Effector CD4-positive, alpha-beta T cell (primary cell): Measurements from ENCODE around the gene NME5.

Experiments
- DNase-seq: peaks from one replicate; pipeline ENCODE4 v3.0.0-alpha.2; 2020

The NME5 gene

DNA sequence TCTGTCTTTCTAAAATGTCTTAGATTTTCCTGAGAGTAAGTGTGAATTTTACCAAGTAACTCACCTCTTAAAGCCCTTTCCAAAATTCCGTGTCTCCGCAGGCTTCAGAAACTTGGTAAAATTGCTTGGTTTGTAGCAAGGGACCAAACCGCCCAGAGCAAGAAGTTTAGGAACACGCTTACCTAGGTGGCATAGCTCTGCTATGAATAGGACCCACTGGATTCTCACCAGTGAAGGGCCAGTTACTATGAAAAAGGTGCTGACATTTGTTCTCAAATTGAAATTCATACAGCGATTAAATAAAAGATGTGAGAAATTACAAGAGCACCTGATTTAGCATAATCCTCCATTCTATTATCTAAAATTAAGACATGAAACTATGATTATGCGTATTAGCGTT is 6.7 kb downstream of the NME5 start:
- DNase-seq = no peak

GRCh38 chr5:138129347-138129746 is 9.9 kb downstream of the NME5 start:
- DNase-seq = no peak

DNA sequence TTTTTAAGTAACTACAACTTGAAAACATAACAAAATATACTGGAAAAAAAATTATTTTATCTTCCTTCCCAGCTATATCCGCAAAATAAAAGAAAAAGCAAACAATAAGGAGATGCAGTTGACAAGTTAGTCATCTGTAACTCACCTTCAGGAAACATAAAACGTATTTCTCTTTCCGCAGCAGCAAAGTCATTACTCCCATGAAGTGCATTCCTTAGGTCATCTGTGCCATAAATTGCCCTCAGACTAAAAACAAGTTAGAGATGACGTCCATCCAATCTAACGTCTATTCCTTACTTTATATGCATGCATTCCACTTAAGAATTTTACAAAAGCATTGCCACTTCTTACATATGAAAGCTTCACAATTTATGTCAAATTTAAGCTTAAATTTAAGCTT is 10.9 kb downstream of the NME5 start:
- DNase-seq = no peak

DNA sequence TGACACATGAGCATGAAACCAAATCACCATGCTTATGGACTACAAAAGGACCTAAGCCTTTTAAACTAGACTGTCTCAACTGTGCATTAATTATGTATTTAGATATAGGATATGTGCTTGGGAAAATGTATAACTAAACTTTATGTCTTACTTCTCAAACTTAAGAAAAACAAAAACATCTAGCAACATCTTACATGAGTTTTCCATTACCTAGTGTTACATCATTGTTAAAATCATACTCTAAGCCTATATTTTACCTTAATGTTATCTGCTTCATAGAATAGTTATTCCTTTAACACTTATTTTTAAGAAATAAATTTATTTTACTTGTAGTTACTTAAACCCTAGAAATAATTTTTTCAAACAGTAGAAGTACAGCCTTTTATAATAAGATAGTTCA is 24.0 kb downstream of the NME5 start:
- DNase-seq = no peak

DNA sequence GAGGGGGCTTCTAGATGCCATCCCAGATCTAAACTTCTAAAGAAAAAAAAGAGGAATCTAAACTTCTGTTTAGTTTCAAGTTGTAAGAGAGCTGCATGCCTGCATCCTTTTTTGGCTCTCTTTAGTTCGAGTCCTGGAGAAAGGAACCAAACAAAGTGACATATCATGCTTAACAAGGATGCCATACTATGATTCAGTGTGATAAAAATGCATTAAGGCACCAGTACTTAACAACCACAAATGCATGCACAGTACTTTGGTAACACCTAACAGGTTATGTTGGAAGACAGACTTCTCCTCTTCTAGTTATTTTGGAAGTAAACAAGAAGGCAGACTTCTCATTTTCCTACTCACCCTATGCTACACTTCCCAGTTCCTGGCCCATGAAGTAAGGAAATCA is 27.3 kb downstream of the NME5 start:
- DNase-seq = no peak

- DNase-seq = no peak
Measured at GRCh38 chr5:138111181-138111580, 28.0 kb downstream of the NME5 start.

- DNase-seq = no peak
Measured at GRCh38 chr5:138110266-138110963, 28.8 kb downstream of the NME5 start.

- no peak for DNase-seq
Measured at GRCh38 chr5:138109463-138110265, 29.6 kb downstream of the NME5 start.

DNA sequence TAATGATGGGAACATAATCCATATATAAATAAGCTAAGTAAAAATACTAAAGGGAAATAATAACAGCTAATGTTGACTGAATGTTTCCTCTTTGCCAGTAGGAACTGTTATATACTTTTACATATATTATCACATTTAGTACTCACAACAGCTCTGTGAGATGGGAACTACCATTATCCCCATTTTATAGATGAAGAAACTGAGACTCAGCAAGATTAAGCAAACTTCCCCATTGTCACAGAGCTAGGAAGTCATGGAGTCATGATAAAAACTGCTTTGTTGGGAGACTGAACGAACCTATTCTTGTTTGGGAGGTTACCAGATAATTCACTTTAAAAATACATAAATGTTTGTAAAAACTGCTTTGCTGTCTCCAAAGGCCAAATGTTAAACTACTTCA is 32.0 kb downstream of the NME5 start:
- no peak for DNase-seq

DNA sequence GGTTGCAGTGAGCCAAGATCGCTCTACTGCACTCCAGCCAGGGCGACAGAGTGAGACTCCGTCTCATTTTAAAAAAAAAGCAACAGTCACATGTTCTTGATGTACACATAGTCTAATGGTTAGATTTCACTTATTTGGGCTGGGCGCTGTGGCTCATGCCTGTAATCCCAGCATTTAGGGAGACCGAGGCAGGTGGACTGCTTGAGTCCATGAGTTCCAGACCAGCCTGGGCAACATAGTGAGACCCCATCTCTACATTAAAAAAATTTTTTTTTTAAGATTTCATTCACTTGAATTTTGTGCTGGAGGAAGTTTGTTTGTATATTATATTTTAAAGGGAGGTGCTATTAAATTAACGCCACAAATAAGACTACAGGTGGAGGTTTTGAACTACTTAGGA is 33.5 kb downstream of the NME5 start:
- no peak for DNase-seq

DNA sequence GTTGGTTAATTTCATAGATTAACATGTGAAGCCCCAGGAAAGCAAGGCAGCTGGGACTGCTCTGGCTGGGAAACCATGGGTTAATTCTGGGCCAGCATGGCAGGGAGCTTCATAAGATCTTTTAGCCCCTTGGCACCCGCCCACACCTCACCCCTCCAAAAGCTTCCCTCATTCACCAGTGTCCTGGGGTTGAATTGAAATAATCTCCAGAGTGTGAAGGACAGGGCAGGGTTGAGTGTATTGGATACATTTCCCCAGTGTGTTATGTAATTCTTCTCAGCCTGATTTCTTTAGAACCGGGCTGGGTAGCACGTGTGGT is 36.0 kb downstream of the NME5 start:
- DNase-seq = no peak

DNA sequence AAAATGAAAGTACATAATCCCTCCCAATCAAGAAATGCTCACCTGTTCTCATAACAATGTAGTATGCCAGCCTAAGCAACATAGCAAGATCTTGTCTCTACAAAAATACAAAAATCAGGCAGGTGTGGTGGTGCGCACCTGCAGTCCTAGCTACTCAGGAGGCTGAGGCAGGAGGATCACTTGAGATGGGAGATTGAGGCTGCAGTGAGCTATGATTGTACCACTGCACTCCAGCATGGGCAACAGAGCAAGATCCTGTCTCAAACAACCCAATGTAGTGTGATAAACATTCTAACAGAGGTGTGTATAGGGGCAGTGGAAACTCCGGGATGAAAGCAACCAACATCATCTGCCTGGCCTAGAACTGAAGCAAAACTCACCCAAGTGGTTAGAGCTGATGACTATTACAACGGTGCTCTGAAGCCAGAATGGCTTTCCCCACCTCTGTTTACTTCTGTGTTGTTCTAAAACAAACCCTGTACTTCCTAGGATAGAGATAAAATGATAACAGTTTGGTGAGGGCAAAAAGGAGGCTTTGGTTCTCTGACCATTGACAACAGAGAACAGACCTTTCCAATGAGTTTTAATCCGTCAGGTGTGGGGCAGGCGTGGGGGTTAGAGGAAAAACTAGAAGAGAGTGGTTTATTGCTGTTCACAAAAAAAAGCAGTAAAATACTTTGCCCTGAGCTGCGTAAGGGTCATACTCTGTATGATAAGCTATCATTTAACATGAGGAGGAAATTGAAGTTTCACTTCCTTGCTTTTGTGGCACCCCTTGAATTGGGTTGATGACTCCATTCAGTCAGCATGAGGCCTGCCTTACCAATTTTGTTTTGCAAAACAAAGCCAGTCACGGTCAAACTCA is 36.5 kb downstream of the NME5 start:
- DNase-seq = no peak

- no peak for DNase-seq
Measured at GRCh38 chr5:138096997-138097828, 42.0 kb downstream of the NME5 start.

DNA sequence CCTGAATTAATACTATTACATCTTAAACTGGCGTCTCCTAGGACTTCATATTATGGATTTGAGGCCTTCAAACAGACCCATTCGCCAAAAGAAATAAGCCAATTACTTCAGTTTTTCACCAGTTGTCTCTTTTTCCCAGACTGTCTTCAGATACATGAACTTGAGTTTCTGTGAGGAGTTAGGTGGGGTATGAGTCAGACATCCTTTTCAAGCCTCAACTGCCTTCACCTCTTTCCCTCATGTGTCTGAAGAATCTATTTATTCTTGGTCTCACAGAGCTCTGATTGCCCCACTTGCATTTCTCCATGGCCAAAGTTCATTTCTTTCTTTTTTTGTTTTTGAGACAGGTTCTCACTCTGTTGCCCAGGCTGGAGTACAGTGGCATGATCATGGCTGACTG is 42.9 kb downstream of the NME5 start:
- DNase-seq = no peak

- no peak for DNase-seq
Measured at GRCh38 chr5:138095100-138095907, 43.9 kb downstream of the NME5 start.

DNA sequence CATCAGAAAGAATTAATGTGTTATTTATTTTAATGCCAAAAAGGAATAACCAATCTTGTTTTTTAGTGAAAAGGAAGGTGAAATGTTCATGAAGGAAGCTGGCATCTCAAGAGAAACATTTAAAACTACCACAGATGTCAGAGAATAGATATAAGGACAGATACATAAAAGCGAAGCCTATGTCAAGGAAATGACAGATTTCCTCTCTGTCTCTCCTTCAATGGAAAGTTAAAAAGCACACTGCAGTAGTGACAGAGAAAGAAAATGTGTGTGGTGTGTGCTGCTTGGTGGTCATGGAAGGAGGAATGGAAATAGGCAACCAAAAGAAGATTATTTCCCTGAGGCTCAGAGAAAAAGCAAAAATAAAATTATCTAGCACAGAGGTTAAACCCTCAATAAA is 46.2 kb downstream of the NME5 start:
- no peak for DNase-seq

DNA sequence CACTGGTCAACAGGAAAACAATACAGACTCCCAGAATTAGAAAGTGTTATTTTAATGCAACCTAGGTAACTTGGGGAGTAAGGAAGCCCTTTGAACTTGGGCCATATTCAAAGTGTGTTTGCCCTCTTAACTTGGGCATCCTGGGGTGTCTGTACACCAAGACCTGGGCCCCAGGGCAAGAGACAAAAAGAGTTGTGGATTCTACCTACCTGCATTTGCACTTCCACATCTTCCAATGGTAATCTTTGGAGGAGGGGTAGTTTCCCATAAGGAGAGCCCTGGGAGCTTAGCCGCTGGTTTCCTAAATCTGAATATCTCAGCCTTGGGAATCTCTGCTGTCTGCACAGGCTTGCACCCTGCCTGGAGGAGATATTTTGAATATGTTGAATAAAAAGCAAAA is 46.9 kb downstream of the NME5 start:
- no peak for DNase-seq

GRCh38 chr5:138091685-138092084 is 47.5 kb downstream of the NME5 start:
- DNase-seq = no peak

GRCh38 chr5:138083702-138084101 is 55.5 kb downstream of the NME5 start, which contains the start of gene WNT8A:
TSS of gene WNT8A (plus strand) at chr5:138084033. CDS start at chr5:138084128, 95 bp downstream.
- DNase-seq = no peak

- DNase-seq = no peak
Measured at GRCh38 chr5:138082033-138082432, 57.2 kb downstream of the NME5 start.

GRCh38 chr5:138078006-138078643 is 61.1 kb downstream of the NME5 start:
- no peak for DNase-seq
